Measurements from ENCODE around the gene SLC6A11.

Gene SLC6A11

DNA sequence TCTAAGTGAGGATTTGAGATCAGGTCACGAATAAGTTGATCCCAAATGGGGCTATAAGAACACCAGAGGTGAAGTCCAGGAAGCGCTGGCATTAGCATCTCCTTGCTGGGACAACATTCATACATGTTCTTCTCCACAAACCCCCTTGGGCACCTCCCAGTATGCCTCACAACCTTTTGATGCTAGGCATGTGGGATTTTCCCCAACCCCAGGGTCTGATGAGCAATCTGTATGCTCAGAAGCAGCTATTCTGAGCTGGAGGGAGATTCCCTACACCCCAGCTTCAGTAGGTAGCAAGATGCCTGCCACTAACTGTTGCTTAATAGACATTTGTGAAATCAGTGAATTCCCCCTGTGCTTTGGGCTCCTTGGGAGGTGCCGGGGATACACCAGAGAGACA is 32.2 kb downstream of the SLC6A11 start:
- Histone ChIP-seq H3K9me3 (ENCODE audit: severe bottlenecking) (no peaks in the 10 kb centered on the region), H3K4me3 (ENCODE audit: low read depth, low read length) (no peak overlapping the region), H3K27ac (no peak overlapping the region), H3K36me3 (no peaks in the 10 kb centered on the region), H3K27me3 (ENCODE audit: insufficient read depth, low read depth, severe bottlenecking) (no peaks in the 10 kb centered on the region)
- DNase-seq, result no peak
- TF ChIP-seq, protein P1, sequence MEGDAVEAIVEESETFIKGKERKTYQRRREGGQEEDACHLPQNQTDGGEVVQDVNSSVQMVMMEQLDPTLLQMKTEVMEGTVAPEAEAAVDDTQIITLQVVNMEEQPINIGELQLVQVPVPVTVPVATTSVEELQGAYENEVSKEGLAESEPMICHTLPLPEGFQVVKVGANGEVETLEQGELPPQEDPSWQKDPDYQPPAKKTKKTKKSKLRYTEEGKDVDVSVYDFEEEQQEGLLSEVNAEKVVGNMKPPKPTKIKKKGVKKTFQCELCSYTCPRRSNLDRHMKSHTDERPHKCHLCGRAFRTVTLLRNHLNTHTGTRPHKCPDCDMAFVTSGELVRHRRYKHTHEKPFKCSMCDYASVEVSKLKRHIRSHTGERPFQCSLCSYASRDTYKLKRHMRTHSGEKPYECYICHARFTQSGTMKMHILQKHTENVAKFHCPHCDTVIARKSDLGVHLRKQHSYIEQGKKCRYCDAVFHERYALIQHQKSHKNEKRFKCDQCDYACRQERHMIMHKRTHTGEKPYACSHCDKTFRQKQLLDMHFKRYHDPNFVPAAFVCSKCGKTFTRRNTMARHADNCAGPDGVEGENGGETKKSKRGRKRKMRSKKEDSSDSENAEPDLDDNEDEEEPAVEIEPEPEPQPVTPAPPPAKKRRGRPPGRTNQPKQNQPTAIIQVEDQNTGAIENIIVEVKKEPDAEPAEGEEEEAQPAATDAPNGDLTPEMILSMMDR (IDR thresholded peaks at IDR 0.05; ENCODE audit: low read depth, low read length), result no peak

DNA sequence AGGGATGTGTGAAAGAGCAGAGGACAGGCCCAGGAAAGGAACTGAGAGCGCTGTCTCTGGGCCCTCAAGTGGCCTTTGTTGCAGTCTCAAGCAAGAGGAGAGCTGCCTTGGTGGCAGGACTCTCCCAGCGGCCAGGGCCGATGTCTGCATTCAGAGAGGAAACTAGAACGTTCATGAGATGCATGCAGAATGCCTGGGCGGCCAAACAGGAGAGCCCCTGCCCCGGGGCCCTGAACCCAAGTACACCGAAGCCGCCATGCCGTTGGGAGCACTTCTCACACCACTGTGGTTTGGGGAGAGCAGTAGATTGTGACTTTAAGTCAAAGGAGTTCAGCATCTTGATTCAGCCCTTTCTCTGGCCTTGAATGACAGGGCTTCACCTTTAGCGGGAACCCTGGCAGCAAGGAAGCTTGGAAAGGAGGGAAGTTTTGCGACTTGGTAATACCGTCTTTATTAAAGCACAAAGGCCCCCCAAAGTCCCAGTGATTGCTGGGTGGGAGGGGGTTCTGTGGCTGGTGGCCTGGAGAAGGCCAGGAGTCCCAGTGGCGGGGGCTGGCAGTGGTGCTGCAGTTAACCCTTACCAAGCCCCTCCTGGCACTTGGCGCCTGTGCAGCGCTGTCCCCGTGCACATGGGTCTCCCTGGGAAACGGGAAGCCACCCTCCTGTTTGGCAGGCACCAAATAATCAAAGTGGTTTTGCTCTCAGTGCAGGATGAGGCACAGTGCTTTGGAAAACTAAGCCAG is 36.2 kb downstream of the SLC6A11 start:
- Histone ChIP-seq H3K36me3 (no peaks in the 10 kb centered on the region), H3K4me3 (ENCODE audit: low read depth, low read length) (no peak overlapping the region), H3K9me3 (ENCODE audit: severe bottlenecking) (no peaks in the 10 kb centered on the region), H3K27me3 (ENCODE audit: insufficient read depth, low read depth, severe bottlenecking) (no peaks in the 10 kb centered on the region), H3K27ac (no peak overlapping the region)
- no peak for DNase-seq
- TF ChIP-seq, protein P1 (IDR thresholded peaks at IDR 0.05; ENCODE audit: low read depth, low read length), result no peak

DNA sequence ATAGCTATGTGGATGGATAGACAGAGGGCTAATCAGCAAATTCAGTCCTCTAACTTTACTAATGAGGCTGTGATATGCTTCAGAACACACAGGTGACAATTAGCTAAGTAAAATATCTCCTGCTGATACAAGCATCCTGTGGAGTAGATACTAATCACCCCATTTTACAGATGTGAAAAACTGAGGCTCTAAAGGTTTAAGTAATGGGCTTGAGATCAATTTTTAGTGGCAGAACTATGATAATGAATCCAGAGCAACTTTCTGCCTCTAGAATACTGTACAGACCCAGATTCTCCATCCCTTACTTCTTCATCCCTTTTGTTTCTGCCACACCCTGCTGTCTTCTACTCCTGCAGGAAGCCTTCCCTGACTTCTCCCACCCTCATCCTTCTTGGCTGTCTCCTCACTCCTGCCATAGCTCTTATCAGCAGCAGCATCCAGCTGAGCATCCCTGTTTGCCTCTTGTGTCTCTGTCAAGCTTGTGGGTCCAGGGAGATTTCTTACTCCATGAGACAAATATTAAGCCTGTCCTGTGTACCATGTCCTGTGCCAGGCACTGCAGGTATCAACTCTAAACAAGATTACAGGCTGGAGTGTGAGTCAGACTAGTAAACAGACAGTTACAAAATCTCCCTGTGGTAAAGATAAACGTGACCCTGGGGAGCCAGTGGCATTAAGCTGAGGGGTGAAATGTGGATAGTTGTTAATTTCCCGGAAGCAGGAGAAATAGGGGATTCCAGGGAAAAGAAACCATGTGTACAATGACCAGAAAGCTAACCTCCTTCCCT is 39.2 kb downstream of the SLC6A11 start:
- no peak for DNase-seq
- H3K27ac ChIP-seq, result no peak overlapping the region
- no peaks in the 10 kb centered on the region for H3K27me3 ChIP-seq (ENCODE audit: insufficient read depth, low read depth, severe bottlenecking)
- TF ChIP-seq, protein P1 (IDR thresholded peaks at IDR 0.05; ENCODE audit: low read depth, low read length), result no peak
- no peak overlapping the region for H3K4me3 ChIP-seq (ENCODE audit: low read depth, low read length)
- no peaks in the 10 kb centered on the region for H3K36me3 ChIP-seq
- H3K9me3 ChIP-seq (ENCODE audit: severe bottlenecking), result no peaks in the 10 kb centered on the region

DNA sequence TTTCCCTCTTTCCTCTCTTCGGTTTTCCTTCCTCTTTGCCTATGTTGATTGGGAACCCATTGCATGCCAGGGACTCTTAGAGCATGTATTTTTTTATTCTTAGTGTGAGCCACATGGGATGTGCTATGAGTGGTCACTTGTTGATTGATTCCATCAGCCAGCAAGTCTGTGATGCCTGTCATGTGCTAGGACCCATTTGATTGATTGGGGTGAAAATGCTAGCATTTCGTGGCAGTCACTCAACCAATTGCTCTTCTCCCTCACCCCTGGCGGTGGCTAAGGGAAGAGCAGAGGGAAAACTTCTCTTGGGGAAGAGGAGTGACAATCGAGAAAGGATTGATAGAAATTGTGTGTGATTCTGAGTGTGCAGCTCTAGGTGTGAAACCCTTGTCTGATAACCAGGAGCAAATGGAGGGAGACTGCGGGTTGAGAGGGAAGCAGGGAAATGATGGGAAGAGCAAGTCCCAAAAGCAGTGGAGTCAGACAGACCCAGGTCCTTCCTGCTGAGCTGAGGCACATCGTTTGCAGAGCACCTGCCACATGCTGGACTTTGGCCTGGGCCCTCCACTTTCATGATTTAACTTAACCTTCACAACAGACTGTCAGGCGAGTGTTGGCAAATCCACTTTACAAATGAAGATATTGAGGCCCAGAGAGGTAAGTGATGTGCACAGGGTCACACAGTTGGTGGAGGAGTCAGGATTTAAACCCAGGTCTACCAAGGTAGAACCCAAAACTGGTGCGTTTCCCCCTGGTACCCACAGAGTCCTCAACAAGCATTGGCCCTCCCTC is 40.0 kb downstream of the SLC6A11 start:
- no peaks in the 10 kb centered on the region for H3K9me3 ChIP-seq (ENCODE audit: severe bottlenecking)
- no peak for DNase-seq
- H3K27ac ChIP-seq, result no peak overlapping the region
- no peak overlapping the region for H3K4me3 ChIP-seq (ENCODE audit: low read depth, low read length)
- TF ChIP-seq, protein P1 (IDR thresholded peaks at IDR 0.05; ENCODE audit: low read depth, low read length), result no peak
- no peaks in the 10 kb centered on the region for H3K27me3 ChIP-seq (ENCODE audit: insufficient read depth, low read depth, severe bottlenecking)
- H3K36me3 ChIP-seq, result no peaks in the 10 kb centered on the region

DNA sequence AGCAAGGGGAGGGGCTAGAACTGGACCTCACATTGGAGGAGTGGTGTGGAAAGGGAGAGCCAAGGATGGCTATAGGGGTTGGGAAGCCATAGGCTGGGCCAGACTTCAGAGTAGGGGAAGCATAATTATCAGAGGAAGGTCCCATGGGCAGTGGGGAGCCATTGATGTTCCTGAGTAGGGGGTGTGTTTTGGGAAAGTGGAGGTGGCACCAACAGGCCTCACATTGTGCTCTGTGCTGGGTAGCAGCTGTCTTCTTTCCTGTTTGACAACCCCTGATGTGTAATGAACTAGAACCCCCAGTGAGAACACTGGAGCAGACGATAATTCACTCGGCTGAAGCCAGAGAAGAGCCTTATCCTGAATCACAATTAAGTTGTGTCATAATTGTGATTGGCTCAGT is 41.2 kb downstream of the SLC6A11 start:
- Histone ChIP-seq H3K36me3 (no peaks in the 10 kb centered on the region), H3K27me3 (ENCODE audit: insufficient read depth, low read depth, severe bottlenecking) (no peaks in the 10 kb centered on the region), H3K27ac (no peak overlapping the region), H3K9me3 (ENCODE audit: severe bottlenecking) (no peaks in the 10 kb centered on the region), H3K4me3 (ENCODE audit: low read depth, low read length) (no peak overlapping the region)
- DNase-seq, result no peak
- TF ChIP-seq, protein P1 (IDR thresholded peaks at IDR 0.05; ENCODE audit: low read depth, low read length), result no peak
